NCI-H2196 (cell line): ENCODE results near the gene GGN.
"Not testable (repeated sequence)": the region's sequence is repeated elsewhere in the genome, so short reads cannot be mapped to it uniquely, and the experiment has no call there.

ENCODE experiments used
- DNase-seq: peaks from one replicate; lab custom pipeline; 2025; ENCODE audit not compliant: unreplicated experiment; lab: John Stamatoyannopoulos, UW

The GGN gene

GRCh38 chr19:38387550-38388348, at the start of gene GGN:
GGN (minus strand) TSS chr19:38388034; CDS start chr19:38387261, 773 bp downstream.
- peak; percentile 90 for DNase-seq

GRCh38 chr19:38437295-38437694, 49.5 kb upstream of the GGN start:
- no peak for DNase-seq

- DNase-seq, result no peak
These were observed 46.8 kb upstream of the GGN start for GRCh38 chr19:38434549-38435051.

GRCh38 chr19:38433268-38433733, 45.5 kb upstream of the GGN start, which contains the start of gene RYR1:
RYR1 (plus strand) TSS chr19:38433691; CDS start chr19:38433830, 139 bp downstream.
- peak; percentile 7 for DNase-seq

- no peak for DNase-seq
These were observed 43.1 kb upstream of the GGN start for GRCh38 chr19:38430931-38431330.

GRCh38 chr19:38429811-38430156, 42.0 kb upstream of the GGN start:
- DNase-seq, result no peak

- no peak for DNase-seq
These were observed 41.4 kb upstream of the GGN start for GRCh38 chr19:38429055-38429810.

- not testable (repeated sequence) for DNase-seq
These were observed 39.3 kb upstream of the GGN start for GRCh38 chr19:38427035-38427677.

- DNase-seq, result no peak
These were observed 38.1 kb upstream of the GGN start, which contains the start of gene RASGRP4 for GRCh38 chr19:38425810-38426466. RASGRP4 (minus strand) TSS chr19:38426219; CDS start chr19:38426091, 128 bp downstream.

GRCh38 chr19:38425222-38425809, 37.5 kb upstream of the GGN start:
- DNase-seq, result no peak

GRCh38 chr19:38424272-38424671, 36.4 kb upstream of the GGN start:
- DNase-seq, result no peak

GRCh38 chr19:38422438-38422837, 34.6 kb upstream of the GGN start:
- DNase-seq, result no peak

GRCh38 chr19:38421856-38422255, 34.0 kb upstream of the GGN start:
- no peak for DNase-seq

- DNase-seq, result no peak
These were observed 33.1 kb upstream of the GGN start for GRCh38 chr19:38420935-38421334.

GRCh38 chr19:38417544-38418506, 30.0 kb upstream of the GGN start:
- no peak for DNase-seq

GRCh38 chr19:38417146-38417543, 29.3 kb upstream of the GGN start:
- DNase-seq, result no peak

GRCh38 chr19:38413416-38413815, 25.6 kb upstream of the GGN start:
- no peak for DNase-seq

GRCh38 chr19:38412961-38413360, 25.1 kb upstream of the GGN start:
- no peak for DNase-seq

- no peak for DNase-seq
These were observed 24.7 kb upstream of the GGN start for GRCh38 chr19:38412491-38412890.
